Measurements from ENCODE around the gene TANGO2.

GRCh38 chr22:20080776-20081654 is 60.1 kb downstream of the TANGO2 start:
- no peak for TF ChIP-seq POLR2AphosphoS5 (IDR thresholded peaks at IDR 0.05)
- no peak for TF ChIP-seq CTCF (IDR thresholded peaks at IDR 0.05)
- no peak for TF ChIP-seq POLR2A (IDR thresholded peaks at IDR 0.05)
